ENCODE data around the gene SFTPD. TPM values are rescaled to one million over a fixed set of nuclear protein-coding genes. Genes with fewer than 3 reads are reported as not detected.

Gene SFTPD
- total and polyA plus RNA-seq, 4 donors = 0.17 to 0.60 (median 0.47) TPM; not detected in 1

DNA sequence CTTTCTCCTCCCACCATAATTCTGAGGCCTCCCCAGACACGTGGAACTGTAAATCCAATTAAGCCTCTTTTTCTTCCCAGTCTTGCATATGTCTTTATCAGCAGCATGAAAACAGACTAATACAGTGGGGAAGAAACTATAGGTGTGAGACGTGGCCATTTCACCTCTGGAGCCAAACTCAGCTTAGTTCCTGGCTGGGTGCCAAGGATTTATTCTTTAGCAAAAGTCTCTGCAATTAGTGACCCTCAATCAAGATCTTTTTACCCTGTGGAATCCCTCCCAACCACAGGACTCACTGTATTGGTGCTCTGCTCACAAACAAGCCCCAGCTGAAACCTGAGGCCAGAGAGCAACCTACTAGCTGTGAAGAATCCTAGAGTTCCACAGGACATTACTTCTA lies 28.1 kb upstream of the SFTPD start:
- Histone ChIP-seq H3K36me3 (ENCODE audit: control insufficient read depth in 4 of 4, insufficient read depth in 3 of 4, low read depth in 1 of 4, low read length in 3 of 4) (no peaks in the 10 kb centered on the region), H3K9ac (ENCODE audit: low read depth in 1 of 2, low read length in 2 of 2) (no peak overlapping the region), H3K4me3 (ENCODE audit: low read depth in 1 of 3, low read length in 3 of 3) (no peak overlapping the region), H3K4me1 (ENCODE audit: control insufficient read depth in 4 of 4, insufficient read depth in 4 of 4, low read length in 3 of 4) (peaks cover 0 to 6% (median 0%) of the 10 kb centered on the region in 4 donors), H3K27ac (ENCODE audit: low read depth in 1 of 2, low read length in 2 of 2) (no peak overlapping the region), H3K27me3 (ENCODE audit: control insufficient read depth in 4 of 4, insufficient read depth in 4 of 4, low read length in 3 of 4) (no peaks in the 10 kb centered on the region), H3K9me3 (ENCODE audit: control insufficient read depth in 4 of 4, low read length in 3 of 4) (no peaks in the 10 kb centered on the region)
- TF ChIP-seq, protein P1, sequence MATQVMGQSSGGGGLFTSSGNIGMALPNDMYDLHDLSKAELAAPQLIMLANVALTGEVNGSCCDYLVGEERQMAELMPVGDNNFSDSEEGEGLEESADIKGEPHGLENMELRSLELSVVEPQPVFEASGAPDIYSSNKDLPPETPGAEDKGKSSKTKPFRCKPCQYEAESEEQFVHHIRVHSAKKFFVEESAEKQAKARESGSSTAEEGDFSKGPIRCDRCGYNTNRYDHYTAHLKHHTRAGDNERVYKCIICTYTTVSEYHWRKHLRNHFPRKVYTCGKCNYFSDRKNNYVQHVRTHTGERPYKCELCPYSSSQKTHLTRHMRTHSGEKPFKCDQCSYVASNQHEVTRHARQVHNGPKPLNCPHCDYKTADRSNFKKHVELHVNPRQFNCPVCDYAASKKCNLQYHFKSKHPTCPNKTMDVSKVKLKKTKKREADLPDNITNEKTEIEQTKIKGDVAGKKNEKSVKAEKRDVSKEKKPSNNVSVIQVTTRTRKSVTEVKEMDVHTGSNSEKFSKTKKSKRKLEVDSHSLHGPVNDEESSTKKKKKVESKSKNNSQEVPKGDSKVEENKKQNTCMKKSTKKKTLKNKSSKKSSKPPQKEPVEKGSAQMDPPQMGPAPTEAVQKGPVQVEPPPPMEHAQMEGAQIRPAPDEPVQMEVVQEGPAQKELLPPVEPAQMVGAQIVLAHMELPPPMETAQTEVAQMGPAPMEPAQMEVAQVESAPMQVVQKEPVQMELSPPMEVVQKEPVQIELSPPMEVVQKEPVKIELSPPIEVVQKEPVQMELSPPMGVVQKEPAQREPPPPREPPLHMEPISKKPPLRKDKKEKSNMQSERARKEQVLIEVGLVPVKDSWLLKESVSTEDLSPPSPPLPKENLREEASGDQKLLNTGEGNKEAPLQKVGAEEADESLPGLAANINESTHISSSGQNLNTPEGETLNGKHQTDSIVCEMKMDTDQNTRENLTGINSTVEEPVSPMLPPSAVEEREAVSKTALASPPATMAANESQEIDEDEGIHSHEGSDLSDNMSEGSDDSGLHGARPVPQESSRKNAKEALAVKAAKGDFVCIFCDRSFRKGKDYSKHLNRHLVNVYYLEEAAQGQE (IDR thresholded peaks at IDR 0.05) = no peak
- TF ChIP-seq HNF4G (IDR thresholded peaks at IDR 0.05) (no peak), HNF4A (conservative IDR thresholded peaks at IDR 0.05) (no peak), FOXA2 (IDR thresholded peaks at IDR 0.05) (no peak), JUND (IDR thresholded peaks at IDR 0.05) (no peak), NR2F2 (IDR thresholded peaks at IDR 0.05) (no peak), RAD21 (IDR thresholded peaks at IDR 0.05) (no peak), YY1 (IDR thresholded peaks at IDR 0.05) (no peak), TAF1 (conservative IDR thresholded peaks at IDR 0.05) (no peak), RXRA (IDR thresholded peaks at IDR 0.05) (no peak)
- TF ChIP-seq, protein P2, sequence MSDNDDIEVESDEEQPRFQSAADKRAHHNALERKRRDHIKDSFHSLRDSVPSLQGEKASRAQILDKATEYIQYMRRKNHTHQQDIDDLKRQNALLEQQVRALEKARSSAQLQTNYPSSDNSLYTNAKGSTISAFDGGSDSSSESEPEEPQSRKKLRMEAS (IDR thresholded peaks at IDR 0.05) = no peak
- TF ChIP-seq, protein P3, sequence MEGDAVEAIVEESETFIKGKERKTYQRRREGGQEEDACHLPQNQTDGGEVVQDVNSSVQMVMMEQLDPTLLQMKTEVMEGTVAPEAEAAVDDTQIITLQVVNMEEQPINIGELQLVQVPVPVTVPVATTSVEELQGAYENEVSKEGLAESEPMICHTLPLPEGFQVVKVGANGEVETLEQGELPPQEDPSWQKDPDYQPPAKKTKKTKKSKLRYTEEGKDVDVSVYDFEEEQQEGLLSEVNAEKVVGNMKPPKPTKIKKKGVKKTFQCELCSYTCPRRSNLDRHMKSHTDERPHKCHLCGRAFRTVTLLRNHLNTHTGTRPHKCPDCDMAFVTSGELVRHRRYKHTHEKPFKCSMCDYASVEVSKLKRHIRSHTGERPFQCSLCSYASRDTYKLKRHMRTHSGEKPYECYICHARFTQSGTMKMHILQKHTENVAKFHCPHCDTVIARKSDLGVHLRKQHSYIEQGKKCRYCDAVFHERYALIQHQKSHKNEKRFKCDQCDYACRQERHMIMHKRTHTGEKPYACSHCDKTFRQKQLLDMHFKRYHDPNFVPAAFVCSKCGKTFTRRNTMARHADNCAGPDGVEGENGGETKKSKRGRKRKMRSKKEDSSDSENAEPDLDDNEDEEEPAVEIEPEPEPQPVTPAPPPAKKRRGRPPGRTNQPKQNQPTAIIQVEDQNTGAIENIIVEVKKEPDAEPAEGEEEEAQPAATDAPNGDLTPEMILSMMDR (IDR thresholded peaks at IDR 0.05; ENCODE audit: low read depth, low read length, missing input control) = no peak
- no peak for DNase-seq (ENCODE audit: low spot score)
- WGBS = 83% methylated on average over 2 of the region's 2 CpGs

DNA sequence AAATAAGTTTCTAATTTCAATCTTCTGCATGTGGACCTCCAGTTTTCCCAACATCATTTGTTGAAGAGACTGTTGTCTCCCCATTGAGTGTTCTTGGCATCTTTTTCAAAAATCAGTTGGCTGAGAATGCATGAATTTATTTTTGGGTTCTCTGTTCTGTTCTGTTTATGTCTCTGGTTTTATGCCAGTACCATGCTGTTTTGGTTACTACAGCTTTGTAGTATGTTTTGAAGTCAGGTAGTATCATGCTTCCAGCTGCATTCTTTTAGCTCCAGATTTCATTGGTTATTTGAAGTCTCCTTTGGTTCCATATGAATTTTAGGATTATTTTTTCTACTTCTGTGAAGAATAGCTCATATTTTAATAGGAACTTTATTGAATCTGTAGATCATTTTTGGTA lies 21.2 kb upstream of the SFTPD start:
- no peak overlapping the region for H3K27ac ChIP-seq (ENCODE audit: low read depth in 1 of 2, low read length in 2 of 2)
- H3K9ac ChIP-seq (ENCODE audit: low read depth in 1 of 2, low read length in 2 of 2) = no peak overlapping the region
- no peak for DNase-seq (ENCODE audit: low spot score)
- TF ChIP-seq, protein P2 (IDR thresholded peaks at IDR 0.05) = no peak
- TF ChIP-seq RAD21 (IDR thresholded peaks at IDR 0.05) = no peak
- no peak for TF ChIP-seq HNF4G (IDR thresholded peaks at IDR 0.05)
- TF ChIP-seq YY1 (IDR thresholded peaks at IDR 0.05) = no peak
- no peak for TF ChIP-seq SP1 (IDR thresholded peaks at IDR 0.05)
- TF ChIP-seq FOXA1 (IDR thresholded peaks at IDR 0.05) = no peak
- TF ChIP-seq TAF1 (conservative IDR thresholded peaks at IDR 0.05) = no peak
- TF ChIP-seq JUND (IDR thresholded peaks at IDR 0.05) = no peak
- TF ChIP-seq, protein P4, sequence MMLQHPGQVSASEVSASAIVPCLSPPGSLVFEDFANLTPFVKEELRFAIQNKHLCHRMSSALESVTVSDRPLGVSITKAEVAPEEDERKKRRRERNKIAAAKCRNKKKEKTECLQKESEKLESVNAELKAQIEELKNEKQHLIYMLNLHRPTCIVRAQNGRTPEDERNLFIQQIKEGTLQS (IDR thresholded peaks at IDR 0.05) = no peak
- TF ChIP-seq, protein P1 (IDR thresholded peaks at IDR 0.05) = no peak
- TF ChIP-seq, protein P5, sequence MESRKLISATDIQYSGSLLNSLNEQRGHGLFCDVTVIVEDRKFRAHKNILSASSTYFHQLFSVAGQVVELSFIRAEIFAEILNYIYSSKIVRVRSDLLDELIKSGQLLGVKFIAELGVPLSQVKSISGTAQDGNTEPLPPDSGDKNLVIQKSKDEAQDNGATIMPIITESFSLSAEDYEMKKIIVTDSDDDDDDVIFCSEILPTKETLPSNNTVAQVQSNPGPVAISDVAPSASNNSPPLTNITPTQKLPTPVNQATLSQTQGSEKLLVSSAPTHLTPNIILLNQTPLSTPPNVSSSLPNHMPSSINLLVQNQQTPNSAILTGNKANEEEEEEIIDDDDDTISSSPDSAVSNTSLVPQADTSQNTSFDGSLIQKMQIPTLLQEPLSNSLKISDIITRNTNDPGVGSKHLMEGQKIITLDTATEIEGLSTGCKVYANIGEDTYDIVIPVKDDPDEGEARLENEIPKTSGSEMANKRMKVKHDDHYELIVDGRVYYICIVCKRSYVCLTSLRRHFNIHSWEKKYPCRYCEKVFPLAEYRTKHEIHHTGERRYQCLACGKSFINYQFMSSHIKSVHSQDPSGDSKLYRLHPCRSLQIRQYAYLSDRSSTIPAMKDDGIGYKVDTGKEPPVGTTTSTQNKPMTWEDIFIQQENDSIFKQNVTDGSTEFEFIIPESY (IDR thresholded peaks at IDR 0.05) = no peak
- TF ChIP-seq, protein P3 (IDR thresholded peaks at IDR 0.05; ENCODE audit: low read depth, low read length, missing input control) = no peak
- TF ChIP-seq FOXA2 (IDR thresholded peaks at IDR 0.05) = no peak
- no peak for TF ChIP-seq HNF4A (conservative IDR thresholded peaks at IDR 0.05)
- H3K9me3 ChIP-seq (ENCODE audit: control insufficient read depth in 4 of 4, low read length in 3 of 4) = peaks cover 0 to 4% (median 0%) of the 10 kb centered on the region in 4 donors
- no peaks in the 10 kb centered on the region for H3K36me3 ChIP-seq (ENCODE audit: control insufficient read depth in 4 of 4, insufficient read depth in 3 of 4, low read depth in 1 of 4, low read length in 3 of 4)
- H3K27me3 ChIP-seq (ENCODE audit: control insufficient read depth in 4 of 4, insufficient read depth in 4 of 4, low read length in 3 of 4) = no peaks in the 10 kb centered on the region
- H3K4me1 ChIP-seq (ENCODE audit: control insufficient read depth in 4 of 4, insufficient read depth in 4 of 4, low read length in 3 of 4) = no peaks in the 10 kb centered on the region
- H3K4me3 ChIP-seq (ENCODE audit: low read depth in 1 of 3, low read length in 3 of 3) = no peak overlapping the region
